Effector CD8-positive, alpha-beta T cell (primary cell): ENCODE data around the gene MFAP2.
A peak's percentile ranks its signal among the peaks of the same experiment; 100 is the strongest.

Source experiments
- DNase-seq: peaks from one replicate; lab custom pipeline; 2025; lab: John Stamatoyannopoulos, UW
- total RNA-seq, 4 experiments: gene quantifications; one replicate each; lab custom pipeline; 2026; lab: John Stamatoyannopoulos, UW

The MFAP2 gene
- 0 to 0.54 (median 0.24) reads per million in 4 experiments for total RNA-seq

GRCh38 chr1:16980473-16981268, at the start of gene MFAP2:
Gene MFAP2, minus strand, starts transcription at chr1:16980620. Its CDS starts 2,347 bp downstream, at chr1:16978273.
- no peak for DNase-seq

GRCh38 chr1:17030206-17030605, 49.8 kb upstream of the MFAP2 start:
- no peak for DNase-seq

- no peak for DNase-seq
Observed at GRCh38 chr1:17028662-17029188, 48.3 kb upstream of the MFAP2 start.

GRCh38 chr1:17027900-17028299, 47.5 kb upstream of the MFAP2 start:
- no peak for DNase-seq

- DNase-seq, result no peak
Observed at GRCh38 chr1:17027403-17027802, 47.0 kb upstream of the MFAP2 start.

GRCh38 chr1:17024721-17025120, 44.3 kb upstream of the MFAP2 start:
- DNase-seq, result no peak

- DNase-seq, result no peak
Observed at GRCh38 chr1:17023573-17023972, 43.2 kb upstream of the MFAP2 start.

- DNase-seq, result no peak
Observed at GRCh38 chr1:17023102-17023501, 42.7 kb upstream of the MFAP2 start.

- no peak for DNase-seq
Observed at GRCh38 chr1:17021896-17022295, 41.5 kb upstream of the MFAP2 start.

- DNase-seq, result no peak
Observed at GRCh38 chr1:17020502-17020901, 40.1 kb upstream of the MFAP2 start.

- DNase-seq, result no peak
Observed at GRCh38 chr1:17018849-17019248, 38.4 kb upstream of the MFAP2 start.

- DNase-seq, result no peak
Observed at GRCh38 chr1:17017435-17017834, 37.0 kb upstream of the MFAP2 start.

- DNase-seq, result no peak
Observed at GRCh38 chr1:17016317-17016661, 35.9 kb upstream of the MFAP2 start.

GRCh38 chr1:17014671-17015567, 34.5 kb upstream of the MFAP2 start:
- no peak for DNase-seq

GRCh38 chr1:17013491-17014320, 33.3 kb upstream of the MFAP2 start:
- no peak for DNase-seq

- no peak for DNase-seq
Observed at GRCh38 chr1:17012775-17013490, 32.5 kb upstream of the MFAP2 start.

- DNase-seq, result peak; percentile 73
Observed at GRCh38 chr1:17011439-17012307, 31.3 kb upstream of the MFAP2 start, which contains the start of gene ATP13A2. Gene ATP13A2, minus strand, starts transcription at chr1:17011928. Its CDS starts 190 bp downstream, at chr1:17011738.

- no peak for DNase-seq
Observed at GRCh38 chr1:17011092-17011438, 30.6 kb upstream of the MFAP2 start.

GRCh38 chr1:17009706-17010105, 29.3 kb upstream of the MFAP2 start:
- DNase-seq, result no peak

GRCh38 chr1:17008208-17008855, 27.9 kb upstream of the MFAP2 start:
- no peak for DNase-seq
